ENCODE data around the gene CACNA1I. TPM values are rescaled to one million over a fixed set of nuclear protein-coding genes. Genes with fewer than 3 reads are reported as not detected.

Gene CACNA1I
- total RNA-seq, 1 experiment from 2014 or later, result 0.15 TPM

DNA sequence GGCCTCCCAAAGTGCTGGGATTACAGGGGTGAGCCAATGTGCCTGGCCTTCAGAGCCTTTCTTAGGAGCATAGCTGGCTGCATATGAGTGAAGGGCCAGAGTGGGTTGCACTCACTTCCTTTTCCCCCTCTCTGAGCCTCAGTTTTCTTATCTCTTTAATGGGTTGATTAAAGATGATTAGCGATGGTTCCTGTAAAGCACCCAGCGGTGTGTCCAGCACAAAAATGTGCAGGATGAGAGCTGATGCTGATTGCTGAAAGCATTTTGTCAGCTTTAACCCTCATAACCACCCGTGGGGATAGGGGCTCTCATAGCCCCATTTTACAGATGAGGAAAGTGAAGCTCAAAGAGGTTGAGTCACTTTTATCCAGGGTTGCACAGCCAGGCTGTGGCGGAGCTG is 5.5 kb downstream of the CACNA1I start:
- no peak overlapping the region for H3K4me2 ChIP-seq (ENCODE audit: low read length)
- H3K27ac ChIP-seq (ENCODE audit: low read depth, low read length), result no peak overlapping the region
- H2AFZ ChIP-seq (ENCODE audit: low read depth, low read length, poor library complexity, severe bottlenecking), result no peak overlapping the region
- no peaks in the 10 kb centered on the region; the same call in 1 of the 2 replicates for H3K27me3 ChIP-seq (ENCODE audit: insufficient read depth, low read length)
- BruUV-seq (replicated peaks), result no TSS peak
- H4K20me1 ChIP-seq (ENCODE audit: insufficient read depth), result no peaks in the 10 kb centered on the region
- no peaks in the 10 kb centered on the region for H3K9me2 ChIP-seq (ENCODE audit: insufficient read depth)
- H3K9me3 ChIP-seq (ENCODE audit: control insufficient read depth in 1 of 2, insufficient read depth in 1 of 2, low read depth in 1 of 2, low read length in 2 of 2), result no peaks in the 10 kb centered on the region
- CTCF ChIA-PET, result no interaction called here
- ATAC-seq (no peak), DNase-seq (ENCODE audit: low read depth, low spot score) (no peak)
- RAD21 ChIA-PET (ENCODE audit: low non-redundant PET in 1 of 2, low total read pairs in 2 of 2, uncharacterized antibody in 2 of 2, unreplicated experiment in 2 of 2), result interaction anchor here in 1 of 2 experiments (0.7 kb wide), 1 partner anchor 16 kb away, joined by 3 read pairs; no protein-coding TSS in a partner anchor
- no peak for TF ChIP-seq RAD21 (IDR thresholded peaks at IDR 0.05; ENCODE audit: low read depth)
- TF ChIP-seq CEBPB (IDR thresholded peaks at IDR 0.05; ENCODE audit: low read depth), result no peak
- no peak for TF ChIP-seq SRF (IDR thresholded peaks at IDR 0.05; ENCODE audit: low read depth)
- no peak for TF ChIP-seq POLR2A (IDR thresholded peaks at IDR 0.05; ENCODE audit: borderline replicate concordance, extremely low read depth, insufficient read depth, insufficient read length)
- no peak for TF ChIP-seq TCF7L2 (IDR thresholded peaks at IDR 0.05; ENCODE audit: borderline replicate concordance, extremely low read depth, insufficient read depth, insufficient read length)
- TF ChIP-seq EGR1 (IDR thresholded peaks at IDR 0.05; ENCODE audit: low read depth), result no peak
- TF ChIP-seq, protein P1, sequence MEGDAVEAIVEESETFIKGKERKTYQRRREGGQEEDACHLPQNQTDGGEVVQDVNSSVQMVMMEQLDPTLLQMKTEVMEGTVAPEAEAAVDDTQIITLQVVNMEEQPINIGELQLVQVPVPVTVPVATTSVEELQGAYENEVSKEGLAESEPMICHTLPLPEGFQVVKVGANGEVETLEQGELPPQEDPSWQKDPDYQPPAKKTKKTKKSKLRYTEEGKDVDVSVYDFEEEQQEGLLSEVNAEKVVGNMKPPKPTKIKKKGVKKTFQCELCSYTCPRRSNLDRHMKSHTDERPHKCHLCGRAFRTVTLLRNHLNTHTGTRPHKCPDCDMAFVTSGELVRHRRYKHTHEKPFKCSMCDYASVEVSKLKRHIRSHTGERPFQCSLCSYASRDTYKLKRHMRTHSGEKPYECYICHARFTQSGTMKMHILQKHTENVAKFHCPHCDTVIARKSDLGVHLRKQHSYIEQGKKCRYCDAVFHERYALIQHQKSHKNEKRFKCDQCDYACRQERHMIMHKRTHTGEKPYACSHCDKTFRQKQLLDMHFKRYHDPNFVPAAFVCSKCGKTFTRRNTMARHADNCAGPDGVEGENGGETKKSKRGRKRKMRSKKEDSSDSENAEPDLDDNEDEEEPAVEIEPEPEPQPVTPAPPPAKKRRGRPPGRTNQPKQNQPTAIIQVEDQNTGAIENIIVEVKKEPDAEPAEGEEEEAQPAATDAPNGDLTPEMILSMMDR (IDR thresholded peaks at IDR 0.05 in 2 of 3, conservative IDR thresholded peaks at IDR 0.05 in 1 of 3; ENCODE audit: borderline replicate concordance in 1 of 3, insufficient read depth in 1 of 3, low read depth in 2 of 3, low read length in 2 of 3), result no peak
- TF ChIP-seq, protein P2, sequence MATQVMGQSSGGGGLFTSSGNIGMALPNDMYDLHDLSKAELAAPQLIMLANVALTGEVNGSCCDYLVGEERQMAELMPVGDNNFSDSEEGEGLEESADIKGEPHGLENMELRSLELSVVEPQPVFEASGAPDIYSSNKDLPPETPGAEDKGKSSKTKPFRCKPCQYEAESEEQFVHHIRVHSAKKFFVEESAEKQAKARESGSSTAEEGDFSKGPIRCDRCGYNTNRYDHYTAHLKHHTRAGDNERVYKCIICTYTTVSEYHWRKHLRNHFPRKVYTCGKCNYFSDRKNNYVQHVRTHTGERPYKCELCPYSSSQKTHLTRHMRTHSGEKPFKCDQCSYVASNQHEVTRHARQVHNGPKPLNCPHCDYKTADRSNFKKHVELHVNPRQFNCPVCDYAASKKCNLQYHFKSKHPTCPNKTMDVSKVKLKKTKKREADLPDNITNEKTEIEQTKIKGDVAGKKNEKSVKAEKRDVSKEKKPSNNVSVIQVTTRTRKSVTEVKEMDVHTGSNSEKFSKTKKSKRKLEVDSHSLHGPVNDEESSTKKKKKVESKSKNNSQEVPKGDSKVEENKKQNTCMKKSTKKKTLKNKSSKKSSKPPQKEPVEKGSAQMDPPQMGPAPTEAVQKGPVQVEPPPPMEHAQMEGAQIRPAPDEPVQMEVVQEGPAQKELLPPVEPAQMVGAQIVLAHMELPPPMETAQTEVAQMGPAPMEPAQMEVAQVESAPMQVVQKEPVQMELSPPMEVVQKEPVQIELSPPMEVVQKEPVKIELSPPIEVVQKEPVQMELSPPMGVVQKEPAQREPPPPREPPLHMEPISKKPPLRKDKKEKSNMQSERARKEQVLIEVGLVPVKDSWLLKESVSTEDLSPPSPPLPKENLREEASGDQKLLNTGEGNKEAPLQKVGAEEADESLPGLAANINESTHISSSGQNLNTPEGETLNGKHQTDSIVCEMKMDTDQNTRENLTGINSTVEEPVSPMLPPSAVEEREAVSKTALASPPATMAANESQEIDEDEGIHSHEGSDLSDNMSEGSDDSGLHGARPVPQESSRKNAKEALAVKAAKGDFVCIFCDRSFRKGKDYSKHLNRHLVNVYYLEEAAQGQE (IDR thresholded peaks at IDR 0.05; ENCODE audit: low read depth), result no peak
- TF ChIP-seq EZH2 (IDR thresholded peaks at IDR 0.05), result no peak
- TF ChIP-seq, protein P3, sequence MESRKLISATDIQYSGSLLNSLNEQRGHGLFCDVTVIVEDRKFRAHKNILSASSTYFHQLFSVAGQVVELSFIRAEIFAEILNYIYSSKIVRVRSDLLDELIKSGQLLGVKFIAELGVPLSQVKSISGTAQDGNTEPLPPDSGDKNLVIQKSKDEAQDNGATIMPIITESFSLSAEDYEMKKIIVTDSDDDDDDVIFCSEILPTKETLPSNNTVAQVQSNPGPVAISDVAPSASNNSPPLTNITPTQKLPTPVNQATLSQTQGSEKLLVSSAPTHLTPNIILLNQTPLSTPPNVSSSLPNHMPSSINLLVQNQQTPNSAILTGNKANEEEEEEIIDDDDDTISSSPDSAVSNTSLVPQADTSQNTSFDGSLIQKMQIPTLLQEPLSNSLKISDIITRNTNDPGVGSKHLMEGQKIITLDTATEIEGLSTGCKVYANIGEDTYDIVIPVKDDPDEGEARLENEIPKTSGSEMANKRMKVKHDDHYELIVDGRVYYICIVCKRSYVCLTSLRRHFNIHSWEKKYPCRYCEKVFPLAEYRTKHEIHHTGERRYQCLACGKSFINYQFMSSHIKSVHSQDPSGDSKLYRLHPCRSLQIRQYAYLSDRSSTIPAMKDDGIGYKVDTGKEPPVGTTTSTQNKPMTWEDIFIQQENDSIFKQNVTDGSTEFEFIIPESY (IDR thresholded peaks at IDR 0.05; ENCODE audit: extremely low read depth, insufficient replicate concordance, low read length), result no peak
- TF ChIP-seq, protein P4, sequence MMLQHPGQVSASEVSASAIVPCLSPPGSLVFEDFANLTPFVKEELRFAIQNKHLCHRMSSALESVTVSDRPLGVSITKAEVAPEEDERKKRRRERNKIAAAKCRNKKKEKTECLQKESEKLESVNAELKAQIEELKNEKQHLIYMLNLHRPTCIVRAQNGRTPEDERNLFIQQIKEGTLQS (IDR thresholded peaks at IDR 0.05), result no peak
- H3K4me3 ChIP-seq (replicated peaks in 1 of 2; ENCODE audit: low read depth in 1 of 2, low read length in 2 of 2), result no peak overlapping the region
- POLR2A ChIA-PET, result no interaction called here
- H3K9ac ChIP-seq (ENCODE audit: low read length), result no peak overlapping the region
- H3K79me2 ChIP-seq (ENCODE audit: insufficient read depth, low read length), result no peaks in the 10 kb centered on the region
- H3K4me1 ChIP-seq (ENCODE audit: control insufficient read depth in 1 of 2, insufficient read depth in 2 of 2, low read length in 2 of 2), result peaks cover 14 to 22% of the 10 kb centered on the region in 2 experiments
- intact Hi-C loops (cut with micrococcal nuclease), result no loop called here
- no peaks in the 10 kb centered on the region for H3K36me3 ChIP-seq (ENCODE audit: control insufficient read depth in 1 of 2, insufficient read depth in 2 of 2, low read length in 2 of 2)
